Activated naive CD8-positive, alpha-beta T cell (primary cell): ENCODE data around the gene KIRREL3.

Experiments used
- H3K27ac Mint-ChIP-seq: one replicate; pipeline ENCODE4 v1.8.0; 2021; ENCODE audit warnings: mixed read lengths
- H3K27me3 Mint-ChIP-seq: one replicate; pipeline ENCODE4 v1.8.0; 2021; ENCODE audit warnings: mixed read lengths
- H3K36me3 Mint-ChIP-seq: one replicate; pipeline ENCODE4 v1.8.0; 2021; ENCODE audit warnings: mixed read lengths
- H3K4me1 Mint-ChIP-seq: one replicate; pipeline ENCODE4 v1.8.0; 2021; ENCODE audit warnings: low read depth, mixed read lengths
- H3K4me3 Mint-ChIP-seq: one replicate; pipeline ENCODE4 v1.8.0; 2021; ENCODE audit warnings: mild to moderate bottlenecking, mixed read lengths
- H3K9me3 Mint-ChIP-seq: one replicate; pipeline ENCODE4 v1.8.0; 2021; ENCODE audit warnings: low read depth, mixed read lengths

KIRREL3 gene

DNA sequence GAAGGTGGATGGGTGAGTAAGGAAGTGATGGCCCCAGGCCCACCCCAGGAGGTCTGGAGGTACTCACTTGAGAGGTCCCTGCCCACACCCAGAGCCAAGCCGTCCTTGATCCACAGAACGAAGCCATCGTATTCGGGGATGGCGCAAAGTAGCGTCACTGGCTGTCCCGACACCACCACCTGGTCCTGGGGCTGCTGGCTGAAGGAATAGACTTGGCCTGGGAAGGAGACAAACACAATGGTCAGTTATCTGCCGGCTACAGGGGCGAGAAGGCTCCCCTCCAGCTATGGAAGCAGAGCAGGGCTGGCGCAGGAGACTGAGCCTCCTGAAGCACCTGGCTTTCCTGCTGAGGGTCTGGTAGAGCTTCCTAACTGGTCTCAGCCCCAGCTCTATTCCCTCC is 474.1 kb downstream of the KIRREL3 start:
- no peaks in the 10 kb centered on the region for H3K9me3 Mint-ChIP-seq
- H3K27ac Mint-ChIP-seq, result no peak overlapping the region
- no peaks in the 10 kb centered on the region for H3K27me3 Mint-ChIP-seq
- no peaks in the 10 kb centered on the region for H3K36me3 Mint-ChIP-seq
- no peaks in the 10 kb centered on the region for H3K4me1 Mint-ChIP-seq
- H3K4me3 Mint-ChIP-seq, result no peak overlapping the region

DNA sequence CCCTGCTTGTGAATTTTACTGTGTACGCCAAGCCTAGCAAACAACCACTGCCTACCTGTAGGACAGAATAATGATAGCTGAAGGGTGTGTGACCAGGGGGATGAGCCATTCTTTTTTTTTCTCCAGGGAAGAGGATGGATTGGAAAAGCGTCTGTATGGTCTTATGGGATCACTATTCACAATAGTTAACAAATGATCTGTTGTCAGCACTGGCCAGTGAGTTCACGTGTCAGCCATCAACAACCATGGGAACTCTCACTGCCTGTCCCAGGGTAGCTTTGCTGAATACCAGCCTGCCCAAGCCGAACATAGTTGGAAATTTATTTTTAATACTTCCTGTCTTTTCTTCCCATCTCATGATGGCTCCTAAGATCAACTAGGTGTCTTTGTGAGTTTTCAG is 474.9 kb downstream of the KIRREL3 start:
- no peaks in the 10 kb centered on the region for H3K27me3 Mint-ChIP-seq
- no peaks in the 10 kb centered on the region for H3K4me1 Mint-ChIP-seq
- no peaks in the 10 kb centered on the region for H3K9me3 Mint-ChIP-seq
- no peak overlapping the region for H3K27ac Mint-ChIP-seq
- H3K4me3 Mint-ChIP-seq, result no peak overlapping the region
- no peaks in the 10 kb centered on the region for H3K36me3 Mint-ChIP-seq

DNA sequence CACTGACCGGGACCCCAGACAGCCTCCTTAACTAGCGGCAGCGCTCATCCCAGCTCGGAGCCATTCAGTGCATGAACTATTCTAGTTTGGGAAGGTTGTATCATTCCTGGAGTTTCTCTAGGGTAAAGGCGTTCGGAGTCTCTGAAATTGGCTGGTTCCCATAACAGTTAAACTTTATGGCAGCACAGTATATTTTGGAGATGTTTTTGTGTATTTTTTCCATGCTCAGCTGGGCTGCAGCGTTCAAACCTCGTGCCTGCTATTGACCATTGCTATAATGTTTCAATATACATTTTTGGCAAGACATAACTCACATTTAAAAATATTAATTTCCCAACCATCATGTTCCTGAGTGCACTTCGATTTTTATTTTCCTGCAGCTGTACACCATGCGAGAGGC is 475.4 kb downstream of the KIRREL3 start:
- no peaks in the 10 kb centered on the region for H3K27me3 Mint-ChIP-seq
- H3K36me3 Mint-ChIP-seq, result no peaks in the 10 kb centered on the region
- H3K27ac Mint-ChIP-seq, result no peak overlapping the region
- H3K9me3 Mint-ChIP-seq, result no peaks in the 10 kb centered on the region
- H3K4me1 Mint-ChIP-seq, result no peaks in the 10 kb centered on the region
- H3K4me3 Mint-ChIP-seq, result no peak overlapping the region

DNA sequence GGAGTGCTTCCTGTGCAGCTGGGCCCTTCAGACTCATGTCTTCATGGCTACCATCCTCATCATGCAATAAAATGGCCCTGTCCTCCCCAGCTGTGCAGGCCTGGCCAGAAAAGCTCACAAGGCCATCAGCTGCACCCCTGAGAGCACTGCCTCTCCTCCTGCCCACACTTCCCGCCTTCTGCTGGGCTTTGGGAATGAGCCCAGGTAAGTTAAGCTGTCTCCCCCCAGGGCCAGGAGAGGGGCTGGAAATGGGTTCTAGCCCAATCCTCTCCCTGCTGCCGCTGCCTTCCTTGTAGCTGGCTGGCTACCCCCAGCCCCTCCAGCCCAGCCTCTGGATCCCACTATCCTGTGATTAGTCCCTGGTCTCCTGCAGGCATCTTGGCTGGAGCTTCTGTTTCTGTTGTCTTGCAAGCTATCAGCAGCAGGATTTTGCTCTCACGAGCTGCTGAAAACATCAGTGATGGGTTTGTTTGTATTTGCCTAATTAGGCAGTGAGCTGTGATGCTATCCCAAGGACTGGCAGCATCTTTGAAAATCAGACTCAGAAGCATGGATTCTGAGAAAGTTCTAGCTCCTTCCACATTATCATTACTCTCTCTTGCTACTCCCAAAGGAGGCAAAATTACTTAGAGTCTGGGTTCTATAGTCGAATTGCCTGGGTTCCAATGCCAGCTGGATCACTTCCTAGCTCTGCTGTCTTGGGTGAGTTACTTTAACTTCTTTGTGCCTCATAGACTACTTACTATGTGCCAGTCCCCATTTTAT is 476.9 kb downstream of the KIRREL3 start:
- Mint-ChIP-seq H3K27ac (no peak overlapping the region), H3K27me3 (no peaks in the 10 kb centered on the region), H3K4me1 (no peaks in the 10 kb centered on the region)

DNA sequence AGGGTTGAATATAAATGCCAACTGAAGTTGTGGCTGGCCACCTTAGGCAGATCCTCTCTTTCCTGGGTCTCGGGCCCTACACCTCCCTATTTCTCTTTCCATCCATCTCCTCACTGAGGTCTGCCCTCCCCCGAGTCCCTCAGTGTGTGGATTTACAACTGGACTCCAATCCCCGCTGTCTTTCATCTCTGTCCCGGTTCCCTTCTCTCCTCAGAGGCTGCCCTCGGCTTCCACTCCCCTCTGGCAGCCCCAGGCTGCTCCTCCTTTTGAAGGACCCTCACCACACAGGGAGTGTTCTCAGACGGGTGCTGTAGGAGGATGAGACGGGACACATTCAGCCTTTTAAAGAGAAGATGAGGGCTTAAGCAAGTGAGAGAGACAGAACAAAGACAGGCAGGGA is 478.0 kb downstream of the KIRREL3 start:
- H3K36me3 Mint-ChIP-seq, result no peaks in the 10 kb centered on the region
- no peak overlapping the region for H3K27ac Mint-ChIP-seq

More for the DNA sequence above, 476.9 kb downstream of the KIRREL3 start:
- no peak overlapping the region for H3K4me3 Mint-ChIP-seq
- H3K36me3 Mint-ChIP-seq, result no peaks in the 10 kb centered on the region
- H3K9me3 Mint-ChIP-seq, result no peaks in the 10 kb centered on the region

DNA sequence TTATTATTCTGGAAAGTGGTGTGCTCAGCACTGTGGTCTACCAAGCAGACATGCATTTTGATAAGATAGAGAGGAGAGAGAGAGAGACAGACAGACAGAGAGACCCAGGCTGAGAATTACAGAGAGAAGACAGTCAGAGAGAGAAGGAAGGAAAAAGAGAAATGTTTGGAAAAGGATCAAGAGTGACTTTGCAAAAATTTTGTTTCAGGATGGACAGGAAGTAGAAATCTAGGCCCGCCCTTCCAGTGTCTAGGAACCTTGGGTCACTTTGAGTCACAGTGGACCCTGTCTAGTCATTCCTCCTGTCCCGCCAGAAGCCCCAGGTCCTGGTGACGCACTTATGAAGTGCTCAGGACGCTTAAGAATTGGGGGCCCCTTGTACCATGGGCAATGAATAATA is 478.4 kb downstream of the KIRREL3 start:
- H3K27me3 Mint-ChIP-seq, result peaks cover 1% of the 10 kb centered on the region
- no peak overlapping the region for H3K27ac Mint-ChIP-seq
- no peaks in the 10 kb centered on the region for H3K9me3 Mint-ChIP-seq
- no peaks in the 10 kb centered on the region for H3K4me1 Mint-ChIP-seq
- H3K36me3 Mint-ChIP-seq, result no peaks in the 10 kb centered on the region
- no peak overlapping the region for H3K4me3 Mint-ChIP-seq

More for the DNA sequence above, 478.0 kb downstream of the KIRREL3 start:
- Mint-ChIP-seq H3K4me3 (no peak overlapping the region), H3K9me3 (no peaks in the 10 kb centered on the region), H3K4me1 (no peaks in the 10 kb centered on the region), H3K27me3 (peaks cover 1% of the 10 kb centered on the region)

DNA sequence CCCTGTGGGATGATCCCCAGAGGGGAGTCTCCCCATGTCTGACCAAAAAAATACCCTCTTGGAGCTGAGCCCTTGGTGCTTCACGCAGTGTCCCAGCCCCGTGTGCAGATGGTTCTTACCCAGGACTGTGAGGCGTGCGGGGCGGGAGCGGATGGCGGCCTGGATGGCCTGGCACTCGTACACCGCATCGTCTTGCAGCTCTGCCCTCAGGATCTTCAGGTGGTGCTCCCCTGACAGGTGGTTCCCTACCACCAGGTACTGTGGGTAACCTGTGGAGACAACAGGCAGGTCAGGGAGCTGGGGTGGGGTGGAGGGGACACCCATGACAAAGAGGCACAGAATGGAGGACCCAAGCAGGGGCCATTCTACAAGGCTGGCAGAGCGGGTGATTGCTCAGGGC is 479.4 kb downstream of the KIRREL3 start:
- H3K9me3 Mint-ChIP-seq, result no peaks in the 10 kb centered on the region
- no peaks in the 10 kb centered on the region for H3K36me3 Mint-ChIP-seq
- H3K4me3 Mint-ChIP-seq, result no peak overlapping the region
- H3K27me3 Mint-ChIP-seq, result peaks cover 1% of the 10 kb centered on the region
- H3K27ac Mint-ChIP-seq, result no peak overlapping the region
- H3K4me1 Mint-ChIP-seq, result no peaks in the 10 kb centered on the region

DNA sequence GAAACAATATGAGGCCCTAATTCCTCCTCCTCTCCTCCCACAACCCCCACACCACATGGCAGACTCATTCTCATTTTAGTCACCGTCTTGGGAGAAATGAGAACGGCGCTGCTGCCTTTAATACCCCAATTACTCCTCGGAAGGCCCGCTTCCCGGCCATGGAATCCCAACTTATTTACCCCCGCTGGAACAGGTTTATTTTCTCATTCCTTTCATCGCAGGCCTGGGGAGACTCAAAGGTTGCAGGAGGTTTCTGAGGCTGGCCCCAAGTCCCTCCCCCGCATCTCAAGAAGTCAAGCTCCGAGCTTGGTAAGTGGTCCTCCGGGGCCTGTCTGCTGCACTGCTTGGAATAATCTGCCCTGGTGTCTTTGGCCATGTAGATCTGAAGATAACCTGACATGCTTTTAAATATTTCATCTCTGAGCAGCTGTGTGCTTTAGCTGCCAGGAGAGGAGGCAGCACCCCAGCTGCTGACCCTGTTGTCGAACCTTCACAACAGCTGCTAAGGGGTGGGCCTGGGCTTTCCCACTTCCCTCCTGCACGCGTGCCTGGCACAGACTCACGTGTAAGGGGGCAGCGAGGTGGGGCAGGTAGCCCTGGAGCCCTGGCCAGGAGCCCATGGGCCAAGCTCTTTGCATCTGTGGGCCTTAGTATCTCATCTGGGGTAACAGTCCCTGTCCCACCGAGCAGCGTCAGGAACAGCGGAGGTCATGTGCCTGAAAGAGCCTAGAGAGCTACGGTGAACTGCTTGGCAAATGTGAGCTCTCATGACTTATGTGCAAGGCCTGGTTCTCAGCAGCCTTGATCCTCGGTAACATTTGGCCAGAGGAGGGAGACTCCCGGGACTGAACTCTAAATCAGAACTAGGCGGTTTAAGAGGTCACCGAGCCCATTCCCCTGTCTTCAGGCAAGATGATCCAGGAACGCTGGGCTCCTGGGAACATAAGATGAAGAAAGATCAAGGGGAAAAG is 480.5 kb downstream of the KIRREL3 start:
- Mint-ChIP-seq H3K4me3 (no peak overlapping the region), H3K9me3 (no peaks in the 10 kb centered on the region), H3K36me3 (no peaks in the 10 kb centered on the region), H3K27ac (no peak overlapping the region), H3K27me3 (peaks cover 1% of the 10 kb centered on the region), H3K4me1 (no peaks in the 10 kb centered on the region)

DNA sequence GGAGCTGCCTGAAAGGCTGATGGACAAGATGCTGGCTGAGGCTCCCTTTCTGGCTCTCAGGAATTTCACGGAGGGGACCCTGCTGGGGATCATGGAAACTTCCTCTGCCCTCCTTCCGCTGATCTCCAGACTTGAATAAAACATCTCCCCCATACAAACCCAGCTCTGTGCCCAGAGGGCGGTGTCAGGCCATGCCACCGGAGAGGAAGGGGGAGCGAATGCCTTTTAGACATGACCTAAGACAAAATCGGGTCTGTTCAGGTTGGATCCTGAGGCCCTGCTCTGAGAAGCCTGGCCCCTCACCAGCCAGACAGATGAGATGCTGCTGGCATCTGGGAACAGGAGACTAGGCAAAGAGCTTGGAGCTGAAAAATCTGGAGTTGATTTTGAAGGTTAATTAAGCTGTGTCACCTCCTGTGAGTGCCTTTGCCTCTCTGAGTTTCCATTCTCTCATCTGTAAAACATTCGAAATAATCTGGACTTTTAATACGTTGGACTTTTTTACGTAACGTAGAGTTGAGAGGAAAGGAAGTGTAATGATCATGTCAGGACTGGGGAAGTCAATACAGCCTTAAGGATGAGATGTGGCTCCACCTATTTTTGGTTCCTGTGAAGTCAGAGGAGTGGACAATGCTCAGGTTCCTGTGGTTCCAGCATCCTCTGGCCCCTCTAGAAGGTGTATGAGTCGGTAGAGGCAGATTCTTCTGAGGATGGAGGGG is 481.4 kb downstream of the KIRREL3 start:
- Mint-ChIP-seq H3K27ac (no peak overlapping the region), H3K27me3 (peaks cover 1% of the 10 kb centered on the region), H3K36me3 (no peaks in the 10 kb centered on the region), H3K4me3 (no peak overlapping the region), H3K9me3 (no peaks in the 10 kb centered on the region), H3K4me1 (no peaks in the 10 kb centered on the region)

DNA sequence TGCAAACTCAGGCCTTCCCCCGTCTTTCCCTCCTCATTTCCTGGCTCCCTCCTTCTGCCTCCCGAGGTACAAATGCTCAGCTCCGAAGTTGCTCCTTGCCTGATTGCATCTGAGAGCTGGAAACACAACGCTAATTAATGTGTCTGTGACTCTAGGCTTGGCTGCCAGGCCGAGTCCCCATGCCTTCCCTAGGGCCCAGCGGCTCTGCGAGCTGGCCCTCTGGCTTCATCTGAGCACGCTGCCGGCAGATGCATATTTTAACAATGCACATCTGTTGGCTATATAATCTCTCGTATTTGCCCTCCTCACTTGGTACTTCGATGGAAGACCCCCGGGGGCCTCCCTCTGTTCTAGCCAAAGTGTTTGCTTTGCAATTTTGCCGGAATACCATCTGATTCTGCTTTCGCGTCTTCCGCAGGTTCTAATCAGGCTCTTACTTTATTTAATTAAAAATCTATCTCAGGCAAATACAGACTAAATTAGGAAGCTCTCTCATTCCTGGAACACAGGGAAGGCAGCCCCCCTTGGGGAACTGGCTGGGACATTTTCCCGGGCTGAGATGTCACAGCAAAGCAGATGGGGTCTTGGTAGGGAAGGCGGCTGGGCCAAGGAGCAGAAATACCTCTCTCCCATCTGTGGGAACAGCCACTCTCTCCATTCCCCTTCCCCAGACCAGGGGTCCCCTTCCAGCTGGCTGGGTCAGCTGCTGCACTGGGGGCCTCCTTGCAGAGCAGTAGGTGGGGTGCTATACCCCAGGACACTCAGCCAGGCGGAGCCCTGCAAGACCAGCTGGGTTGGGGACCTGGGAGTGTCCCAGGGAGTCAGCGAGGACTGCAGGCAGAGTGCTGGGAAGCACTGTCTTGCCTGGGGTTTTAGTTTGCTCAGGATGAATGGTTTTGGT is 482.2 kb downstream of the KIRREL3 start:
- H3K4me1 Mint-ChIP-seq, result no peaks in the 10 kb centered on the region
- no peak overlapping the region for H3K27ac Mint-ChIP-seq
- no peak overlapping the region for H3K4me3 Mint-ChIP-seq
- no peaks in the 10 kb centered on the region for H3K9me3 Mint-ChIP-seq
- H3K27me3 Mint-ChIP-seq, result peaks cover 3% of the 10 kb centered on the region
- H3K36me3 Mint-ChIP-seq, result no peaks in the 10 kb centered on the region

DNA sequence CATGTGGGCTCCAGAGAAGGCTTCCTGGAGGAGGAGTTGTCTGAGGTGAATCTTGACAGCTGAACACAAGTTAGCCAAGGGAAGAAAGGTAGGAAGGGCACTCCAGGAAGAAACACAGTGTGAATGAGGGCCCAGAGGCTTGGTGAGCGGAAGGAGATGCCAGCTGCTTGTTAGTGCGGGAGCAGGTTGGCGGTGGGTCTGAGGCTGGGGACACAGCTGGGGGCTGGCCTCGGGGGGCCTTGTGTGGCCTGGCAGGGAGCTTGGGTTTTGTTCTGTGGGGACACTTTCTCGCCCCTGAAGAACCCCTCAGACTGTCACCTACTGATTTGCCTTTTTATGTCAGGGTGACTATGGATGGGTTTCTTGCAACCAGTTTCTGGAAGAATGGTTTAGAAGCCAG is 485.1 kb downstream of the KIRREL3 start:
- Mint-ChIP-seq H3K4me3 (no peak overlapping the region), H3K9me3 (no peaks in the 10 kb centered on the region), H3K27me3 (peaks cover 3% of the 10 kb centered on the region), H3K36me3 (no peaks in the 10 kb centered on the region), H3K27ac (no peak overlapping the region), H3K4me1 (no peaks in the 10 kb centered on the region)

DNA sequence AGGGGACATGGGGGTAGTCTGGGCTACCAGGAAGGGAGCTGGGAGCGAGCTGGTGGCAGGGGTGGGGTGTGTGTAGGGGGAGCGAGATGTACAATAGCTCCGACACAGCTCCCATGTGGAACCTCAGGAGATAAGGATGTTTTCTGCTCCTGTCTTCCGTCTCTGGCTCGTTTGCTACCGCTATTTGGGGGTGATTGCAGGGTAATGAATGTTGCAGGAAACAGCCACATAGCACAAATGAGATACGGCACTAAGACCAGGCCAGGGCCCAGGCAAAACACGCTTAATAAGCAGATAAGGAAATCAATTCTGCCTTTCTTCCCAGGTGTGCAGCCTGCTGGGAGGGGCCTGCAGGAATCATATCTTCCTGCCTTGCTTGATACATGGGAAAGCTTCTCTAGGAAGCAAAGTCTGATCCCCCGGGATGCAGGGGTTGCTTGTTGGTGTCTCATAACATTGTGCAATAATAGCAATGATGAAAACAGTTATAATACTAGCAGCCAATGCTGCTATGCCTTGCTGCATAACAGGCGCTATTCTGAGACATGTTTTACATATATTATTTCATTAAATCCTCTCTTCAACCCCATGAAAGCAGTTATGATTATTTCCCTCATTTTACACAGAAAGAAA is 486.4 kb downstream of the KIRREL3 start:
- no peaks in the 10 kb centered on the region for H3K9me3 Mint-ChIP-seq
- no peaks in the 10 kb centered on the region for H3K4me1 Mint-ChIP-seq
- peaks cover 7% of the 10 kb centered on the region for H3K27me3 Mint-ChIP-seq
- H3K36me3 Mint-ChIP-seq, result no peaks in the 10 kb centered on the region
- H3K4me3 Mint-ChIP-seq, result no peak overlapping the region
- no peak overlapping the region for H3K27ac Mint-ChIP-seq

DNA sequence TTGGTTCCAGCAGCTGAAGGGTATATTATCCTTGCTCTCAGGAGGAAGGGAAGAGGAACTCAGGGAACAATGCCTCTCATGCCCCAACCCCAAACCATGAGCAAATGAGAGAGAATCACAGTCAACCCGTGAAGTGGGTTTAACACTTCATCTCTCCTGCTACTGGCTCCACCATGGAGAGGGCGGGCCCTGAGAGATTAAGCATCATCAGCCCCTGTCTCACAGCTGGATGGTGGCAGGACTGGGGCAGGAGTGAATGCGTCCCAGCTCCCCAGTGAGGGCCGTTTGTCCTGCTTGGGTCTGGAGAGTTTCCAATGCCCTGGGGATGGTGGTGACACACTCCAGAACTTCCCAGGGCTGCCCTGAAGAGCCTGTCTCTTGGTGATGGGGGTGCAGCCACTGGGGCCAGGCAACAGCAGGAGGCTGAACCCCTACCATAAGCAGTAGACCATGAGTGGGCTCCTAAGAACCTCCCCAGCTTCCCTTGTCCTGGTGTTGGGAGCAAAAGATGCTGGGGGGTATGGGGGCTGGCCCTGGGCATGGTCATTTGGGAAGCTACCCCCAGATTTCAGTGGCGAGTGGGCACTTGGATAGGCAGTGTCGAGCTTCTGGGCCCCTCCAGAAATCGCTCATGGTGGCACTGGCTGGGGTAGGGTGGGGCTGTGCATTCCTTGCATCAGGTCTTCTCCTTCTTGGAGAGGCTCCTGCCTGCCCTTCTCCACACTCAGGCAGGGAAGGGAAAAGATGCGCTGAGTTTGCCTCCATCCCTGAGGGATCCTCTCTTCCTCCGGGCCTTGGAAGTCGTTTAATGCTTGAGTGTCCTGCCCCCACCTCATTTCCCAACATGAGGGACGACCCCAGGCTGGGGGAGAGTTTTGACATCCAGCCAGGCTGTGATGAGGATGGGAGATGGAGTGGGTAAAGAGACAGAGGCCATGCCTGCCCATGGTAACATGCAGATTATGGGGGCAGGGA is 487.5 kb downstream of the KIRREL3 start:
- Mint-ChIP-seq H3K27ac (no peak overlapping the region), H3K27me3 (peaks cover 7% of the 10 kb centered on the region), H3K4me1 (no peaks in the 10 kb centered on the region), H3K36me3 (no peaks in the 10 kb centered on the region), H3K4me3 (no peak overlapping the region), H3K9me3 (no peaks in the 10 kb centered on the region)
